GM19452 (cell line): ENCODE results near the gene TMC2.

Experiments
- ATAC-seq: cut with Tn5 transposase; IDR thresholded peaks from one replicate; pipeline ENCODE4 v1.9.1; 2021; ENCODE audit not compliant: unreplicated experiment

Gene TMC2

GRCh38 chr20:2576317-2576727, 39.9 kb downstream of the TMC2 start:
- ATAC-seq = no peak

- no peak for ATAC-seq
Measured at GRCh38 chr20:2578475-2579192, 42.3 kb downstream of the TMC2 start.

- no peak for ATAC-seq
Measured at GRCh38 chr20:2585811-2586210, 49.4 kb downstream of the TMC2 start.

GRCh38 chr20:2593756-2594155, 57.4 kb downstream of the TMC2 start:
- ATAC-seq = no peak

GRCh38 chr20:2595076-2595475, 58.7 kb downstream of the TMC2 start:
- no peak for ATAC-seq

GRCh38 chr20:2596673-2597279, 60.4 kb downstream of the TMC2 start:
- ATAC-seq = no peak

GRCh38 chr20:2599288-2600006, 63.1 kb downstream of the TMC2 start:
- no peak for ATAC-seq

- ATAC-seq = no peak
Measured at GRCh38 chr20:2602046-2602735, 65.8 kb downstream of the TMC2 start.

- ATAC-seq = no peak
Measured at GRCh38 chr20:2602746-2603145, 66.4 kb downstream of the TMC2 start.

- ATAC-seq = no peak
Measured at GRCh38 chr20:2603816-2604505, 67.6 kb downstream of the TMC2 start.

- ATAC-seq = no peak
Measured at GRCh38 chr20:2604506-2604835, 68.1 kb downstream of the TMC2 start.

GRCh38 chr20:2606507-2607006, 70.2 kb downstream of the TMC2 start:
- no peak for ATAC-seq

GRCh38 chr20:2610326-2610725, 74.0 kb downstream of the TMC2 start:
- no peak for ATAC-seq

GRCh38 chr20:2610941-2611720, 74.8 kb downstream of the TMC2 start:
- ATAC-seq = no peak

- ATAC-seq = no peak
Measured at GRCh38 chr20:2612073-2612472, 75.7 kb downstream of the TMC2 start.

GRCh38 chr20:2616634-2617033, 80.3 kb downstream of the TMC2 start:
- ATAC-seq = no peak

GRCh38 chr20:2617099-2617714, 80.8 kb downstream of the TMC2 start:
- ATAC-seq = no peak

- ATAC-seq = no peak
Measured at GRCh38 chr20:2618815-2619214, 82.4 kb downstream of the TMC2 start.

GRCh38 chr20:2619337-2619736, 83.0 kb downstream of the TMC2 start:
- ATAC-seq = no peak
